RCC 7860 (cell line): ENCODE measurements around the gene GUCA1C.

Source experiments
- DNase-seq: peaks from one replicate; pipeline ENCODE4 v3.0.0-alpha.2; 2015; ENCODE audit warnings: low spot score
- FAIRE-seq: peaks from 2 replicates; lab custom pipeline; 2012; peaks lifted over from hg19 to GRCh38; lab: Jason Lieb, UNC

Gene GUCA1C

DNA sequence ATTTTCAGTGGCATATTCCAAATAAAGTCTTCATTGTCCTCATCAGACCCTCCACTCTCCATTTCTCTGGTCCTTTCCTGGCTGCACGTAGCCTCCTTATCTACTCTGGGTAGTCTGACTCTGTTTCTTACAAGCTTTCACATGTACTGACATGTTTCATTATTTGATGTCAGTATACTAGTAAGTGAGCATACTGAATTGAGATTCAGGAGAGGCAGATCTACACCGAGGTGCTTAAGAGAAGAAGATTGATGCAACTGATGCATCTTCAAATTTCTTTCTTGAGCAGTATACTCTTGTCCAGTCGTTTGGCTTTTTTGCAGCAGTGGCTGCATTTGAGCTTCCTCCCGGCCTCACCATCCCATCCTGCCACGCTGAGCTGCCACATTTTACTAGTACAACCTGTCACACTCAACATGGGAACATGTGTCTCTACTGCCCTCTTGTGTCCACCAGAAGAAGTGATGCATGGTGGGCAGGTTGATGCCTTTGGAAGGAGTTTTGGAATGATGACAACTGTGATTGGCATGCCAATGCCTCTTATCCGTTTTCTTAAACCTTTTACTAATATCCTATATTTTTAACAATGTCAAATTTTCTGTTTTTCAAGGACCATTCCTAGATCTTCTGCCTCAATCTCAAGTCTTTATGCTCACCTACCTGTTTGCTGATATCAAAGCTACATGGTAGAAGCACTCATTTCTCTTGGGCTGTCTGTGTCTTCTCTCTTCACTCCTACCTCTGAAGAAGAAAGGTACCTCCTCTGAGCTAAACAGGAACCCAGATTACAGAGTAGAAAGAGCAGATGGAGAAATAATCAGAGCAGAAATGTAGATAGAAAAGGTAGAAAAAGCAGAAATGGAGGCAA, 38.7 kb downstream of the GUCA1C start:
- FAIRE-seq (peak; percentile 63), DNase-seq (peak; percentile 49)

DNA sequence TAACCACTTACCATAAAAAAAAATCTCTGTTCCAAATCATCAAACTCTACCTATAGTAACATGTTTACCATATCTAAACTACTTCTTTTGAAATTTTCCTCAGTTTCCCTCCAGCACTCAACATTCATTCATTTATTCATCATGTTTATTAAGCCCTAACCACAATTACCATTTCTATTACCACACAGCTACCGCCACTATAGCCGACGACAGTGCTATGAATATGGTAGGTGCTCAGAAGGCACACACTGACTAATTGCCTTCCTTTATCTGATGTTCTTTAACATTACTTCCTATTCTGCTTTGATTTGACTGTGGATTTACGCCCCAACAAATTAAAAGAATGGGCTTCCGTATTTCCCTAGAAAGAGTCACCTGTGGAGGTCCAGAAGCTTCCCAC, 43.9 kb downstream of the GUCA1C start:
- DNase-seq (no peak), FAIRE-seq (no peak)

DNA sequence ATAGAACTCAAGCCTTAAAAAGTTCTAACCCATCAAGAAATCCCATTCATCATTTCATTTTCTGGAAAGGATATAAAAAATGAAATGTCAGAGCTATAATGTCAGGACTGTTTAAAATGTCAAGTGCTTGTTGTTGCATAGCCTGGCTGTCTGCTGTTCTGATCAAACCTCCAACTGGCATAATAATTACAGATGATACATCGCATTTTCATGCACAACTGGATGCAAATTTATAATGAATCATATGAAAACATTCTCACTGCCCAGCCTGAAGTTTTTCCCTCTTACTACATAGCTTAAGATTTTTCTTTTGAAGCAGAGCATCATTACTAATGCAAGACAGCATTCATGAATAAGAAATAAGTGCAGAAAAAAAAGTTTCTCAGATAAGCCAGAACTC, 46.5 kb downstream of the GUCA1C start:
- FAIRE-seq (no peak), DNase-seq (no peak)

DNA sequence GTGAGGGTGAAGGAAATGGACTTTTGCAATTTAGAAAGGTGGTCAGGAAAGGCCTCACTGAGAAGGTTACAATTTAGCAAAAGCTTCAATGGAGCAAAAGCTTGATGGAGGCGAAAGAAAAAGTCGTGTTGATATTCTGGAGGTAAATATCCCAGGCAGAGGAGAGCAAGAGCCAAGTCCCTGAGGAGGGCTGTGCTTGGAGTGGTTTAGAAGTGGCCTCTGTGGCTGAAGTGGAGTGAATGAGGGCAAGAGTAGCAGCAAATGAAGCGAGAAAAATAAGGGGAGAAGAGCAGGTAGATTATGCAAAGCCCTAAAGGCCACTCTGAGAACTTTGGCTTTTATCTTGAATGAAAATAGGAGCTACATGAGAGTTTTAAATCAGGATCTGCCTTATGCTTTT, 54.1 kb downstream of the GUCA1C start:
- no peak for FAIRE-seq

DNA sequence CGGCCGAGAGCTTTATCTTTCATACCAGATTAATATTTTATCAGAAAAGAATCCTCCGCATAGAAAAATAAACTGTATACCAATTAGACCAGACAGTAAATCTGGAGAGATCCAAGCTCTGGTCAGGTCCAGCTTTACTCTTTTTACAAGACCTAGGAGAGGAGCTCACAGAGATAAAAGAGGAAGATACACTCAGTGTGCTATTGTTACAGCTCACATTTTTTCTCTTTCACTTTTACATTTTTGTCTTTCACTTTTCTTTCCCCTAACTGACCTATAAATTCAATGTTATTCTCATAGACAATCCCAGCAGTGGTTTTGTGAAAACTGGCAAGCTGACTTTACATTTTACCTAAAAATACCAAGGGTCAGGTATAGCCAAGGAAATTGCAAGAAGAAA, 55.8 kb downstream of the GUCA1C start:
- DNase-seq: no peak
- no peak for FAIRE-seq

More for the DNA sequence above, 54.1 kb downstream of the GUCA1C start:
- no peak for DNase-seq

DNA sequence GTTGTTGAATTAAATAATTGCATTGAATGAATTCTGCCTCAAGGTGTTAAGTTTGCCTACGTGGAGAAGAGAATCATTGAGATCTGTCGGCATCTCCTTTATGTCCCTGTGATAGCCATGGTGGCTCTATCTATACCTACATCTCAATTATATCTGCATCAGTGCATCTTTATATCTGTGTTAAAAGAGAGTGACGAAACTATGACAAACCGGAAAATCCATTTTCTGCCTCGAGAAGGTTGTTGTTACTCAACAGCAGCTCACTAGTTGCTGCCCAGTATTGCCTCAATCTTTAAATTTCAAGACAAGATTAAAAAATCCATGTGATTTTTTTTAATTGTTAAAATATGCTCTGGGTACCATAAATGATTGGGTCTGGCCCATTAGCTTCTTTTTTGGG, 58.7 kb downstream of the GUCA1C start:
- FAIRE-seq: no peak

DNA sequence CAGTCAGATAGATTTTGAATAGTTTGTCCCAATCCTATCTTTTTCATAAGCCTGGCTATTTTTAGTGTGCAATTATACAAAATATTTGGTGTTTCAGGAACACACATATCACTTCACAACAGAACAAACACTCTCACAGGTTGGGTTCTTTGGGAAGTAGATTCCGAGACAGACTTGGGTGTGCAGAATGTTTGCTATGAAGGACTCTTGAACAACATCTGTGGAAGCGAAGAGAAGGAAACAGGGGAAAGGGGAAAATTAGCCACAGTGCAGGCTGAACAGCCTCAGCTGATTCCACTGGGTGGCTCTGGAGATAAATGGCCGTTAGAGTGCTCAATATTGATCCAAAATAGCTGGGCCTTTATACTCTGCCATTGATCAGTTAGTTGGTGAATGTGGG, 61.8 kb downstream of the GUCA1C start:
- DNase-seq: no peak
- no peak for FAIRE-seq

More for the DNA sequence above, 58.7 kb downstream of the GUCA1C start:
- no peak for DNase-seq

- FAIRE-seq: no peak
- no peak for DNase-seq
Measured at GRCh38 chr3:108887777-108888176, 65.9 kb downstream of the GUCA1C start.

GRCh38 chr3:108887121-108887520, 66.6 kb downstream of the GUCA1C start:
- DNase-seq (no peak), FAIRE-seq (no peak)

- no peak for FAIRE-seq
- DNase-seq: no peak
Measured at GRCh38 chr3:108883373-108883772, 70.3 kb downstream of the GUCA1C start.

- DNase-seq (no peak), FAIRE-seq (no peak)
Measured at GRCh38 chr3:108882762-108883161, 70.9 kb downstream of the GUCA1C start.

- no peak for DNase-seq
Measured at GRCh38 chr3:108879915-108880314, 73.8 kb downstream of the GUCA1C start.

GRCh38 chr3:108877901-108878300, 75.8 kb downstream of the GUCA1C start:
- FAIRE-seq (no peak), DNase-seq (no peak)

More at GRCh38 chr3:108879915-108880314, 73.8 kb downstream of the GUCA1C start:
- no peak for FAIRE-seq

- DNase-seq: no peak
- FAIRE-seq: no peak
Measured at GRCh38 chr3:108863799-108864135, 89.9 kb downstream of the GUCA1C start.

- peak; percentile 66 for DNase-seq
- FAIRE-seq: peak; percentile 94
Measured at GRCh38 chr3:108862865-108863798, 90.5 kb downstream of the GUCA1C start.

GRCh38 chr3:108861401-108861800, 92.3 kb downstream of the GUCA1C start:
- DNase-seq: no peak
- no peak for FAIRE-seq
